Measurements from ENCODE around the gene FAM187B.

GRCh38 chr19:35214766-35215422, 13.6 kb downstream of the FAM187B start:
- TF ChIP-seq REST (IDR thresholded peaks at IDR 0.05; ENCODE audit: insufficient read depth in 1 of 2, low read depth in 2 of 2, low read length in 2 of 2) = no peak
- no peak for TF ChIP-seq SIN3A (IDR thresholded peaks at IDR 0.05; ENCODE audit: borderline replicate concordance, insufficient read depth, low read length)
- TF ChIP-seq POLR2AphosphoS5 (IDR thresholded peaks at IDR 0.05; ENCODE audit: low read depth, low read length) = no peak
- no peak for TF ChIP-seq FOXP2 (optimal IDR thresholded peaks at IDR 0.05; ENCODE audit: borderline replicate concordance, extremely low read depth, extremely low read length, insufficient read depth)
